HEK293T (cell line): ENCODE data around the gene HMGXB4.

Experiments used
- CTCF ChIA-PET: fragments of 350-600 bp; formaldehyde crosslinking; extraction: SDS; loops from one replicate; lab custom pipeline; 2021; ENCODE audit warnings: antibody characterized with exemption, inconsistent platforms; lab: Yijun Ruan, JAX
- POLR2A ChIA-PET: fragments of 350-600 bp; formaldehyde crosslinking; extraction: SDS; loops from one replicate; lab custom pipeline; 2020; ENCODE audit warnings: antibody characterized with exemption, inconsistent platforms; lab: Yijun Ruan, JAX
- DNase-seq: peaks from one replicate; pipeline ENCODE4 v3.0.0; 2012; ENCODE audit warnings: mixed read lengths; ENCODE audit errors: extremely low spot score
- ARNT ChIP-seq: fragments of 450-650 bp; IDR thresholded peaks from 2 replicates; pipeline ENCODE4 v1.6.1; 2017; ENCODE audit warnings: mild to moderate bottlenecking
- BHLHE40 ChIP-seq: fragments of 450-650 bp; IDR thresholded peaks from 2 replicates; pipeline ENCODE4 v1.6.1; 2016; ENCODE audit warnings: mild to moderate bottlenecking, moderate library complexity, borderline replicate concordance
- CTBP1 ChIP-seq: fragments of 450-650 bp; IDR thresholded peaks from 2 replicates; pipeline ENCODE4 v1.6.1; 2016; ENCODE audit warnings: borderline replicate concordance
- ELF4 ChIP-seq: fragments of 450-650 bp; IDR thresholded peaks from 2 replicates; pipeline ENCODE4 v1.6.1; 2017; ENCODE audit warnings: antibody characterized with exemption
- FOXA1 ChIP-seq: fragments of 450-650 bp; IDR thresholded peaks from 2 replicates; pipeline ENCODE4 v1.6.1; 2016; ENCODE audit warnings: mild to moderate bottlenecking
- FOXK2 ChIP-seq: fragments of 450-650 bp; IDR thresholded peaks from 2 replicates; pipeline ENCODE4 v1.6.1; 2016; ENCODE audit warnings: mild to moderate bottlenecking
- FOXM1 ChIP-seq: fragments of 450-650 bp; IDR thresholded peaks from 2 replicates; pipeline ENCODE4 v1.6.1; 2017; ENCODE audit warnings: mild to moderate bottlenecking, borderline replicate concordance
- HDGF ChIP-seq: fragments of 450-650 bp; IDR thresholded peaks from 2 replicates; pipeline ENCODE4 v1.6.1; 2017; ENCODE audit warnings: antibody characterized with exemption, borderline replicate concordance
- L3MBTL2 ChIP-seq: fragments of 450-650 bp; conservative IDR thresholded peaks from 2 replicates; pipeline ENCODE4 v1.6.1; 2016; ENCODE audit warnings: mild to moderate bottlenecking
- LEF1 ChIP-seq: fragments of 450-650 bp; IDR thresholded peaks from 2 replicates; pipeline ENCODE4 v1.6.1; 2017; ENCODE audit warnings: mild to moderate bottlenecking, borderline replicate concordance
- NFRKB ChIP-seq: fragments of 450-650 bp; IDR thresholded peaks from 2 replicates; pipeline ENCODE4 v1.6.1; 2016; ENCODE audit warnings: mild to moderate bottlenecking, moderate library complexity
- PKNOX1 ChIP-seq: fragments of 450-650 bp; IDR thresholded peaks from 2 replicates; pipeline ENCODE4 v1.6.1; 2016
- SP1 ChIP-seq: fragments of 450-650 bp; IDR thresholded peaks from 2 replicates; pipeline ENCODE4 v1.6.1; 2017
- SUZ12 ChIP-seq: fragments of 450-650 bp; IDR thresholded peaks from 2 replicates; pipeline ENCODE4 v1.6.1; 2016; ENCODE audit warnings: mild to moderate bottlenecking
- TARDBP ChIP-seq: fragments of 450-650 bp; IDR thresholded peaks from 2 replicates; pipeline ENCODE4 v1.6.1; 2016
- ZNF384 ChIP-seq: fragments of 450-650 bp; IDR thresholded peaks from 2 replicates; pipeline ENCODE4 v1.6.1; 2016

Gene HMGXB4

GRCh38 chr22:35250156-35250555, 7.1 kb upstream of the HMGXB4 start:
- ChIA-PET CTCF (no interaction called here), POLR2A (no interaction called here)
- no peak for DNase-seq
- TF ChIP-seq ELF4, result no peak
- TF ChIP-seq SUZ12, result no peak
- TF ChIP-seq SP1, result no peak
- no peak for TF ChIP-seq ZNF384
- TF ChIP-seq ARNT, result no peak
- no peak for TF ChIP-seq L3MBTL2
- TF ChIP-seq FOXK2, result no peak
- no peak for TF ChIP-seq HDGF
- no peak for TF ChIP-seq CTBP1
- TF ChIP-seq NFRKB, result no peak
- no peak for TF ChIP-seq PKNOX1
- no peak for TF ChIP-seq TARDBP
- TF ChIP-seq FOXM1, result no peak
- TF ChIP-seq FOXA1, result no peak
- TF ChIP-seq LEF1, result no peak
- no peak for TF ChIP-seq BHLHE40

GRCh38 chr22:35253946-35254345, 3.3 kb upstream of the HMGXB4 start:
- DNase-seq, result no peak
- no peak for TF ChIP-seq ELF4
- TF ChIP-seq FOXA1, result no peak
- TF ChIP-seq HDGF, result no peak
- TF ChIP-seq FOXK2, result no peak
- no peak for TF ChIP-seq ARNT
- TF ChIP-seq PKNOX1, result no peak
- TF ChIP-seq LEF1, result no peak
- no peak for TF ChIP-seq TARDBP
- TF ChIP-seq ZNF384, result no peak
- TF ChIP-seq SUZ12, result no peak
- no peak for TF ChIP-seq CTBP1
- ChIA-PET CTCF (no interaction called here), POLR2A (no interaction called here)

- ChIA-PET POLR2A (interaction anchor here (0.6 to 2.8 kb wide), 5 partner anchors 8 to 99 kb away, joined by 3 to 14 read pairs (median 4); partner anchors contain the start of gene TOM1), CTCF (interaction anchor here (0.8 kb wide), 1 partner anchor 26 kb away, joined by 3 read pairs; no protein-coding TSS in a partner anchor)
- no peak for DNase-seq
- TF ChIP-seq FOXK2, result no peak
- TF ChIP-seq FOXA1, result no peak
- TF ChIP-seq ELF4, result no peak
- TF ChIP-seq FOXM1, result no peak
- TF ChIP-seq ARNT, result no peak
These were observed 332 bp upstream of the HMGXB4 start for GRCh38 chr22:35257002-35257320.

GRCh38 chr22:35258191-35258988, 1.1 kb downstream of the HMGXB4 start:
- POLR2A ChIA-PET, result interaction anchor here (0.7 to 2.8 kb wide), 8 partner anchors 8 to 45 kb away, joined by 3 to 14 read pairs (median 4); partner anchors contain the start of gene TOM1

GRCh38 chr22:35264986-35265385, 7.7 kb downstream of the HMGXB4 start:
- no peak for TF ChIP-seq L3MBTL2
- CTCF ChIA-PET, result no interaction called here
- DNase-seq, result no peak
- POLR2A ChIA-PET, result no interaction called here

More at GRCh38 chr22:35258191-35258988, 1.1 kb downstream of the HMGXB4 start:
- DNase-seq, result peak; percentile 45
- peak; percentile 84 for TF ChIP-seq L3MBTL2
- no peak for TF ChIP-seq TARDBP
- no peak for TF ChIP-seq CTBP1
- no peak for TF ChIP-seq ARNT
- no peak for TF ChIP-seq BHLHE40
- no peak for TF ChIP-seq LEF1
- CTCF ChIA-PET, result interaction anchor here (0.6 kb wide), 1 partner anchor 1706 kb away, joined by 3 read pairs; no protein-coding TSS in a partner anchor

- DNase-seq, result no peak
- no peak for TF ChIP-seq BHLHE40
- TF ChIP-seq FOXA1, result no peak
- TF ChIP-seq FOXM1, result no peak
- TF ChIP-seq SUZ12, result no peak
- TF ChIP-seq TARDBP, result no peak
- no peak for TF ChIP-seq L3MBTL2
- TF ChIP-seq SP1, result no peak
- no peak for TF ChIP-seq CTBP1
- no peak for TF ChIP-seq HDGF
- no peak for TF ChIP-seq FOXK2
- TF ChIP-seq ELF4, result no peak
- no peak for TF ChIP-seq ZNF384
- TF ChIP-seq LEF1, result no peak
- no peak for TF ChIP-seq PKNOX1
- no peak for TF ChIP-seq ARNT
- TF ChIP-seq NFRKB, result no peak
- ChIA-PET POLR2A (interaction anchor here (0.8 to 1.0 kb wide), 2 partner anchors 8 to 9 kb away, joined by 4 to 5 read pairs; partner anchors contain the start of gene HMGXB4), CTCF (no interaction called here)
These were observed 9.0 kb downstream of the HMGXB4 start for GRCh38 chr22:35266277-35266676.
